Effector CD8-positive, alpha-beta T cell (primary cell): ENCODE results near the gene PIEZO2.

Source experiments
- DNase-seq: peaks from one replicate; lab custom pipeline; 2025; lab: John Stamatoyannopoulos, UW

Gene PIEZO2

GRCh38 chr18:11112286-11112685 lies 37.1 kb downstream of the PIEZO2 start:
- DNase-seq, result no peak

DNA sequence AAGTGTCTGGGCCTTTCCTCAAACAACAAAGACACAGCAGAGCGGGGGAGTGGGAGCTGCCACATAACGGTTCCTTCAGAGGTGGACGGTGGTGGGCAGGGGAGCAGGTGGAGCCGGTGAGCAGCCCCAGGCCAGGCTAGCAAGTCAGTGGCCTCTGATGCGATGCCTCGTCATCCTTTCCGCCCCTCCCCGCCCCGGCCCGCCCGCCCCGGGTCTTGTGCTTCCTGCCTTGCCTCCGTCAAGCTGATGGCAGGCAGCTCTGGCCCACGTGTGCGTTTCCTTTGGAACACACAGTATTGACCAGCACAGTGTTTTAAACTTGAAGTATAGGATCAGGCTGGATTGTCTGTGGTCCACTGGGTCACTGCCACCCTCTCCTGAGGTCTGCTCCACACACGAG lies 38.9 kb downstream of the PIEZO2 start:
- no peak for DNase-seq

DNA sequence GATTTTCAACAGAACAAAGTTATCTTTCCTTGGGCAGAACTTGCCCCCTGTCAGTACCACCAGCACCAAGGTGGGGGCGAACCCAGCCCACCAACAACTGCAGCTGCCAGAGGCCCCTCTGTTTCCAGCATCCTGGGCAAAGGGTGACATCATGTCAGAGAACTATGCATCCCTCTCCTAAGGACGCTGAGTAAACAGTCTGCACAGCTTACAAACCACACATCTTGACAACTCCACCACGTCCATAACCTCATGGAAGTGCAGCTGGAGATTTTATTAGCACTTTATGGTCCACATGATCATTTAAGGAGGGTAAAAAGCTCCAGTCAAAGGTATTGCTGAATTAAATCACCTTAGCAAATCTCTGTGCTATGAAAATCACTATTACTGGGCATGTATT lies 40.4 kb downstream of the PIEZO2 start:
- no peak for DNase-seq

- no peak for DNase-seq
Measured at GRCh38 chr18:11106894-11107293, 42.5 kb downstream of the PIEZO2 start.

GRCh38 chr18:11105463-11105862 lies 43.9 kb downstream of the PIEZO2 start:
- DNase-seq, result no peak

DNA sequence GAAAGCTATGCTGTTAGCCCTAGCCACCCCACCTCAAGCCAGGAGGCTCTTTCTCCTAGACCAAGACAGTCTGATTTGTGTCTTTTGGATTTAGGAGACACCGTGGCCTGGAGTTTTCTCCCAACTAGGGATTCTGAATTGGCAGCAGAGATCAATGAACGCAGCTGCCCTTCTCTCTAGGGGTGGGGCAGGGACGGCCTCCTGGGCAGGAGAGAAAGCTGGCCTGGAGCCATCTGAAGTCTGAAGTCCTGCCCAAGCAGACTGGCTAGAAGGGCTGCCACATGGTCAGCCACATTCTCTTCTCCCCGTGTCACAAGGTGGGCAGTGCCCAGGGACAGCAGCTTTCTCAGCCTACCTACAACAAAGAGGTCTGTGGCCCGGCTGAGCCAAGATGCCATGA lies 45.1 kb downstream of the PIEZO2 start:
- DNase-seq, result no peak

DNA sequence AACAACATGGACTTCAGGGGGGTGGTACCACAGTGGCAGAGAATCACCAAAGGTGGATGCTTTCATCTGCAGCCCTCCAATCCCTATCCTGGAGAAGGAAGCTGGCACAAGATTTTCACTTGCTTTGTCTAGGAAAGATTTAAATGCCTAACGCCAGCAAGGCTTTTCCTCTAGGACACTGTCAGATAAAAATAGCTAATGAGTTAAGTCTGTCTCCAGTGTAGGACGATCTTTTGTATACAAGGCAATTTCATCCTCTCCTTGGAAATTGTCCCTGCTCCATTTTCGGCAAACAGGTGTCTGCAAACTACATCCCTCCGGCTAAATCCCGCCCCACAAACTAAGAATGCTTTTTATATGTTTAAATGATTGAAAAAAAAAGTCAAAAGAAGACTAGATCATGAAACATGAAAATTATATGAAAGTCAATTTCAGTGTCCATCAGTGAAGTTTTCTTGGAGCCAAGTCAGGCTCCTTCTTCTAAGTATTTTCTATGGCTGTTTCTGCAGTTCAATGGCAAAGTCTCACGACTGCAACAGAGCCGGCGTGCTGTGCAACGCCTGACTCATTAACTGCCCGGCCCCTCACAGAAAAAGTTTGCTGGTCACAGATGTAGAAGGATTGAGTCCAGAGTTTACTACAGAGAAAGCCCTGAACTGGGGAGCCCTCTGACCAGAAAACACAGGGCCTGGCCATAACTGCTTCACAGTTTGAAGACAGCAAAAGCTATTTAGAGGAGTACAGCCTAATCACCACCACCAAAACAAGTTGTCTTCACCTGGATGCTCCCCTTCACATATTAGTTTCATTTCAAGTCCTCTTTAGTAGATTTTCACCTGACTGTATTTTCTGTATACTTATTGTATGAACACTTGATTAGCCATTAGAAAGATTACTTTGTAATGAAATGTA lies 52.3 kb downstream of the PIEZO2 start:
- DNase-seq, result no peak

DNA sequence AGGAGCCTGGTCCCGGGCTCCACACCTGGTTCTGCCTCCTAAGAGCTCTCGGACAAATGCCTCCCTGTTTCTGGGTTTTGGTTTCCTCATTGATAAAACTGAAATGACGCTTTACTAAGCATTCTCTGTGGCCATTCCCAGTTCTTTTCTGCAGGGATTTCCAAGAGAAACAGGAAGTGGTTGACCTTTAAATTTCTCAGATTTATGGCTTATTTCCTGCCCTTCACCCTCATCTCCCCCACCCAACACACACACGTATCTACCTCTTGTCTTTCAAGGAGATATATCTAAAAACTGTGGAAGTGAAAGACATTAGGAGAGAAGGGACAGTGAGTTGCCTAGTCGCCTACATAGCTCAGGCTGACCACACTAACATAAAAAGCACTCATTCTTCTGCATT lies 53.0 kb downstream of the PIEZO2 start:
- no peak for DNase-seq

DNA sequence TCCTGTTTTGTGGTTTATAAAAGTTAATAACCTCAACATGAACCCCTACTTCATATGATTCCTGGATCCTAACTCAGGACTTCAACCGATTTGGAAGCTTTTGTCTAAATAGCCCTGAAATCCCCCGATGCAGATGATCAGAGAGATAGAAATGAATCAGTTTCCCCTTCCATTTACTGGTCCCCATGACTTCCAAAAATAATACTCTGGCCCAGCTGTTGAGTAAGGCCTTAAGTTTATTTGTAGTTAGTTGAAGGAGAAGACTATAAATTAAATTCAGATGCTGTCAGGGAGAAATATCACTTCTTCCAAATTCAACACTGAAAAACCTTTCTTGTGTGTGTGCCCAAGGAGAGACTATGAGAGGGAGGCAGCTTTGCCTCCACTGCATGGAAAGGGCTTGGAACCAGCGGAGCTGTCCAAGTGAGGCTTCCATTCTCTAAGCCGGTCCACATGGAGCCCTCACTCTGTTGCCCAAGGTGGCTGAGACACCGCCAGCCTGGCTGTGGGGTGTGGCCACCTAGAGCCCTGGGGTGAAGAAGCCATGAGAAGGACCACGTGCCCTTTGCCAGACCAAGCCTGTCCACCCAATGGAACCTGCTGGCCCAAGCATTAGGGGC lies 53.6 kb downstream of the PIEZO2 start:
- DNase-seq, result no peak

DNA sequence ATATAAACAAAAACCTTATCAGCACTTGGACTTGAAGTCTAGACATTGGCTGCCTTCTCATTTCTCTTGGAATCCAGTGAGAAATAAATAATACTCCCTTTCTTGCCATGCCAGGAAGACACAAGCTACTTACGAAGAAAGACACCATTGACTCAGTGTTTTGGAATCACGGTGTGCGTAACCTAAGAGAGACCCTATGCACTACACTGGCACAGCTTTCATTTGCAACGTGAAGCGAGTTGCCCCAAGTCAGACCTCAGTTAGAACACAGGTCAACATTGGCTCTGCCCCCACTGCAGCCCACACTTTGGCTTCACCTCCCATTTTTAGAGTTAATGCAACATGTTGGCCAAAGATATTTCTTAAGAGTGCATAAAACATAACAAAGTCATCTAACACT lies 54.2 kb downstream of the PIEZO2 start:
- DNase-seq, result no peak

GRCh38 chr18:11091746-11092145 lies 57.6 kb downstream of the PIEZO2 start:
- DNase-seq, result no peak

- no peak for DNase-seq
Measured at GRCh38 chr18:11089931-11090715, 59.2 kb downstream of the PIEZO2 start.

DNA sequence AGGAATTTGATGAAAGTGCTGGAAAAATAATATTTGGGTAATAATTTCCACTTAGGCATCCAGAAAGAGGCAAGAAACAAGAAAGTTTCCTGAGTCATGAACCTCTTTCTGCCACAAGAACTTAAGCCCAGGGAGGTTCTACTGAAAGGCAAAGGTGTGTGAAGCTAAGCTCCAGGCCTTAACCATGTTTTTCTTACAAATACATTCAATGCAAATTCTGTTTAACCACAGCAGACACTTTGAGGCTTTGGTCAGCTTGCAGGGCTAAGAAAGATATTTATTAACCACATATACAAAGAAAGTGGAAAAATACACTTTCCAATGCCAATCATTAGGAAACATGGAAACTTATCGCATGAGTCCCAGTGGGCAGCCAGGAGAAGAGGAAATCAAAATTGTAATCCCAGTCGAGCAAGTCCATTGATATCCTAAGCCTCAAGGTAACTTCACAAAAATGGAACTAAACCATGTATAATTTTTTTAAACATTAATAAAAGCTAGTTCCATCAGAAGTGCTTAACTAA lies 68.3 kb downstream of the PIEZO2 start:
- no peak for DNase-seq

DNA sequence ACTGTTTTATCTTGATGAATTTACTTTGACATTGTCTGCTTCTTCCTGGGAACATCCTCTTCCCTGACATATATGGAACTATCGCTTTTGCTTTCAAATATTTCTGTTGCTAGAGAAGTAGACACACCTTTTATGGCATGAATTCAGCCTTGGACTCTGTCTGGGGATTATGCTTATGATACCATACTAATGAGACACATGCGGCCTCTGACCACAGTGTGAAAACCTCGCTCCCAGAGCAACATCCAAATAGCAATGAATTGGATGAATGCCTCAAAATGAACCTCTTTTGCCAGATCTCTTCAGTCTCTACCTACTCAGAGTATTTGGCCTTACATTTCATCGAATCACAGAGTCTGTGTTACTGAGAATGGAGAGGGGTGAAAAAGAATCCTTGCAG lies 70.9 kb downstream of the PIEZO2 start:
- no peak for DNase-seq

- DNase-seq, result no peak
Measured at GRCh38 chr18:11077548-11078187, 71.7 kb downstream of the PIEZO2 start.

DNA sequence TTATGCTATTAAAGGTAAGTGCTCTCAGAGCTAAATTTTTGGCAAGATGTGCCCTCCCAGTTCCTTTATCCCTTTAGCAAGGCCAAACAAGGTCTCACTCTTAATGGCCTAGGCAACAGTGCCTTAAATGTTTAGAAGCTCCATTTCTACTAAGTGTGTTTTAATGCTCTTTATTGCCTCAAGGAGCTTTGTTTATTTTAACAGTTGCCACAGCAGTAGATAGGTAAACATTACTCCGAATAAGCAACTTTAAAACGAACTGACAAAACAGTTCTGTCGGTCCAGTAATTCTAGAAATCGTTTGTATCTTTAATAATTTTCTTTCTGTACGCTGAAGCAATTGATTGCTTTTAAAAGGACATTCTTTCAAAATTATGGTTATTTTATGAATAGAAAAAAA lies 74.5 kb downstream of the PIEZO2 start:
- DNase-seq, result no peak

DNA sequence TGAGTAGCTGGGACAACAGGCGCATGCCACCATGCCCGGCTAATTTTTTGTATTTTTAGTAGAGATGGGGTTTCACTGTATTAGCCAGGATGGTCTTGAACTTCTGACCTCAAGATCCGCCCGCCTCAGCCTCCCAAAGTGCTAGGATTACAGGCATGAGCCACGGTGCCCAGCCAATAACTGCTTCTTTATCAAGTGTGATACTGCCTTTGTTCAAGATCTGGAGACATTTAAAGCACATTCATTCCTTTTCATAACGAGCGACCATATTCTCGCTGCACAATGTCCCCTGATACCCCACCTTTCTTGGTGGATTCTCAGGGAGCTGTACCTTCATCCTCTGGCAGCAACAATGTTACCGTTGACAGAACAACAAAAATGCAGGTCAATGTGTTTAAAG lies 75.4 kb downstream of the PIEZO2 start:
- no peak for DNase-seq

DNA sequence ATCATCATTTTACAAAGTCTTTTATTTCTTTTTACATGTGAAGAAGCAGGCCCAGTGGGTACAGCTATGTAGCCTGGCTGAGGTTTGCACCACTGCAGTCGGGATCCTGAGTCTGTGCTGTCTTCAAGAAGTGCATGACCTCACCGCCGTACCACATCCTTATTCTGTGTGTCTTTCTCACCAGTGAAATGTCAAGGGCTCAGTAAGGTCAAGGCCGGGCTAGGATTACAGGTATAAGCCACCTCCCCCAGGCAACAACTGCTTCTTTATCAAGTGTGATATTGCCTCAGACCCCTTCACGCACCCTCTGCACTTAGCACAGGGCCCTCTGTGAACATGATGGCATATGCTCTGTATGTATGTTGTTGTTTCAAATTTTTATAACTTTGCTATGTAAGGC lies 76.7 kb downstream of the PIEZO2 start:
- DNase-seq, result no peak

- no peak for DNase-seq
Measured at GRCh38 chr18:11071300-11071699, 78.1 kb downstream of the PIEZO2 start.

DNA sequence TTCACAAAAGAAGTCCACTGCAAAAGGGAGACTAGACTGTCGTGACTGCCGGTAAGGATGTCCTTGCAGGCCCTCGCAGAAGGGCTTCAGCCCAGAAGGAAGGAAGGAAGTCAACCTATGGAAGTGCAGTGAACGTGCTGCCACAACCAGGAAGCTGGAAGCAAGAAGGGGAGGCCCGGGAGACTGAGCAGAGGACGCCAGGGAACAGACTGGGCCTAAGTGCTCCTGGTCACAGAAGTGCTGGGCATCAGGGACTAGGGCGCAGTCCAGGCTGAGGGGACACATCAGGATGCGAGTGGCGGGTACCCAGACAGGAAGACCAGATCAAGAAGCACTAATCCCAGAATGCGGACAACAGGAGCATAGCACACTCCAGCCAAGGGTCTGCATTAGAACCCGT lies 78.8 kb downstream of the PIEZO2 start:
- no peak for DNase-seq

- DNase-seq, result no peak
Measured at GRCh38 chr18:11066038-11066437, 83.3 kb downstream of the PIEZO2 start.
